GM21576 (cell line): ENCODE data around the gene CSPG4.
"Not testable (repeated sequence)": the region's sequence is repeated elsewhere in the genome, so short reads cannot be mapped to it uniquely, and the experiment has no call there.

Experiments
- ATAC-seq: cut with Tn5 transposase; IDR thresholded peaks from one replicate; pipeline ENCODE4 v1.9.1; 2021; ENCODE audit warnings: mild to moderate bottlenecking, moderate library complexity; ENCODE audit not compliant: unreplicated experiment

The CSPG4 gene

DNA sequence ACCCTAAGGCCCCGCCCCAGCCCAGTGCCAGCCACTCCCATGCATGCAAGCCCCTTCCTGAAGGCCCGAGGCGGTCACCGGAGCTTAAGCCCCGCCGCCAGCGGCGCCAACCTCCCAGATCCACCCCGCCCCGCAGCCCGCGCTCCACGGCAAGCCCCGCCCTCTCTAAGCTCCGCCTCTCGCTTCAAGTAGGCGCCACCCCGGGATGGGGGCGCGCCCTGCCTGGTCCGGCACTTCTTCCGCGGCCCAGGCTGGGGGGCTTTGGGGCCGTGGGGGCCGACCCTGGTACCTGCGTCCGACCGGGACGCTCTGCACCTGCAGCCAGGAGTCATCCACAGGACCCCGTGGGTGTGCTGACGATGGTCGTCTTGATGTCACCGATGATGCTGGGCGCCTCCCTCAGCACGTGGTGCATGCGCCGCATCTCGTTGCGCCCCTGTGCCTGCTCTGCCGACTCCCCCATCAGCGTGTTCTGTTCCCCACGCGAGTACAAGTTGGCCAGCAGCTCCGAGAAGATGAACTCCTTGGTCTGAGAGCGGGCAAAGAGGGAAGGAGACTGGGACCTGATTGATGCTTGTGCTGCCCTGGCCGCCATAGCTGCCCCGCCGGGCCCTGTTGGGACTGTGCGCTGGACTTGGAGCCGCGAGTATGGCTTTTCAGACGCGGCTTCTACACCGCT is 26.1 kb upstream of the CSPG4 start:
- peak; percentile 93 for ATAC-seq

DNA sequence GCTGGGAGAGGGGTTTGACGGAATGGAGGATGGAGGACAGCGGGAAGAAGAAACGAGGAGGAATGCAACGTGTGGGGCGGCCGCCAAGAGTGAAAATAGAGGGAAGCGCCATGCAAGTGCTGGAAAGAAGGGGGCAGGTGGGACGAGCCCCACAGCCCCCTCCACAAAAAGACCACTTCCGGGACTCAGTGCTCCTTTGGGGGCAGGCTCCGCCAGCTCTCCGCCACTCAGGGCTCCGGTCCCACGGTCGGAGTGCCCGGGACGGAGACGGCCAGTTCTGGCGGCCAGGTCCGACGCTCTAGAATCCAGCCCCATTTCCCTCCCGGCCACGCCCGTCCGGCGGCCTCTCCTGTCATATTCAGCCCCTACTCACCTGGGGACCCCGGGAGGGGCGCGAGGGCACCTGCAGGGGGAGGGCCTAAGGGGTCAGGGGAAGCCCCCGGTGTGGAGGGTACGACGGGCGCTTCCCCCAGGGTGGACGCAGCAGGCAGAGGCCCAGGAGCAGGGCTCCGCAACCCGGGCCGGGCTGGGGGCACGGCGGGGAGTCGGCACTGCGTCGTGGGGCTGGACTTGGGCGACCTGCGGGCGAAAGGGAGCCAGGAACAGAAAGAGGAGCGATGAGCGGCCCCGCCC is 25.5 kb upstream of the CSPG4 start:
- ATAC-seq: peak; percentile 13

DNA sequence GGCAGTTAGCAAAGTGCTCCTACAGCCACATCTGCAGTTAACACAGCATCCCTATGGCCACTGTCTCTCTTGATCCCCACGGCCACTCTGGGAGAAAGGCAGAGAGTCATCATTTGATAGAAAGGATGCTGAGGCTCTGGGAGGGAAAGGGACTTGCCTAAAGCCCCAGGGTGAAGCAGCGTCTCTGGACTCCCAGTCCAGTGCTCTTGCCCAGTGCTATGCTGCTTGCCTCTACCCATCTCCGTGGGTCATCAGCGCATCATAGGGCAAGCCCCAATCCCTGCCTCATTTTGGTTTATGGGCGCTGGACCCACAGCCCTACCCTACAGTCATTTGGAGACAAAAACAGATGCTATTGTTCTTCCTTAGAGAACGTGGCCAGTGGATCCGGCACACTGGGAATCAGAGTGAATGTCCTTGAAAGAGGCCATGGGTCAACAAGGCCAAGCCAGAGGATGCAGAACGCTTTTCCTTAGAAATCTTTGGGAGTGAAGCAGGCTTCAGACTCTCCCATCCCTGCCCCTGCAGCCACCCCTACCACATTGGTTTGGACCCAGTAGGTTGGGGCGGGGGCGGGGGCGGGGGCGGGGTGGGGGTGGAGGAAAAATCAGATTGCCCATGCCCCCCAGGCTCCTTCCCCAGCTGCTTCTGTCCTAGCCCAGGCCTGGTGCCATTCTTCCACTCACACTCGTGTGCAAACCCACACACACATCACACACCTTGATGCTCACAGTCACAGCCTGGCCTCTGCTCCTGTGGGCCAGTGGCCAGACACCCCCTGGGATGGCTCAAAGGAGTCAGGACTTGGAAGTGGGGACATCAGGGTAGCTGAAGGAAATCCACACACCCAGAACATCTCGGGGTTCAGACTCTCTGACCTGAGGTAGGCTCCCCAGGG is 24.7 kb upstream of the CSPG4 start:
- ATAC-seq: not testable (repeated sequence)

- no peak for ATAC-seq
Observed at GRCh38 chr15:75736256-75736655, 23.6 kb upstream of the CSPG4 start.

GRCh38 chr15:75734861-75735760 is 22.5 kb upstream of the CSPG4 start:
- ATAC-seq: not testable (repeated sequence)

GRCh38 chr15:75733761-75734651 is 21.4 kb upstream of the CSPG4 start:
- no peak for ATAC-seq

GRCh38 chr15:75732809-75733451 is 20.3 kb upstream of the CSPG4 start:
- no peak for ATAC-seq

DNA sequence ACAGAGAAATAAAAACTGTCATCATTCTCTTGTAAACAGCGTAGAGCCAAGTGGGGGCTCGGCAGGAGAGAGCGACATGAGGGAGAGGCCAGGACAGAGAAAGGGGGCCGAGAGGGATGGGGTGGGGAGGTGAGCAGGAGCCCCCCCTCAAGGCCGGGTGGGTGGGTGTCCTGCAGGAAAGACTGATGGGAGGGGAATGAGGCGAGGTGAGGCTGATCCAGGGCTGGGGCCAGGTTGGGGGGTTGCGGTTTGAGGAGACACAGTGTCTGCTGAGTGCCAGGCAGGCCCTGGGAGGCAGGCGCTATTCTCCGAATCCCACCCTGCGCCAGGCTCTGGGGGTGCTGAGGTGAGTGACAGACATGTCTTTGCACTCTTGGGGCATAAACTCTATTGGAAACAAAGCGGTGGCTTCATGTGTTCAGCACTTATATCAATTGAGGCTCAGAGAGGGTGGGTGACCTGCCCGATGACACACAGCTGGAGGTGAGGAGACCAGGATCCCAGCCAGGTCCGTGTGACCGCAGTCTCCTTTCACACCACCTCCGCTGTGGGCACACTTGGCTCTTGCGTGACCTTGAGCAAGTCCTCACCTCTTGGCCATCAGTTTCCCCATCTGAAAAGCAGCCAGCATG is 19.6 kb upstream of the CSPG4 start:
- no peak for ATAC-seq

- ATAC-seq: no peak
Observed at GRCh38 chr15:75731248-75732151, 18.9 kb upstream of the CSPG4 start.

DNA sequence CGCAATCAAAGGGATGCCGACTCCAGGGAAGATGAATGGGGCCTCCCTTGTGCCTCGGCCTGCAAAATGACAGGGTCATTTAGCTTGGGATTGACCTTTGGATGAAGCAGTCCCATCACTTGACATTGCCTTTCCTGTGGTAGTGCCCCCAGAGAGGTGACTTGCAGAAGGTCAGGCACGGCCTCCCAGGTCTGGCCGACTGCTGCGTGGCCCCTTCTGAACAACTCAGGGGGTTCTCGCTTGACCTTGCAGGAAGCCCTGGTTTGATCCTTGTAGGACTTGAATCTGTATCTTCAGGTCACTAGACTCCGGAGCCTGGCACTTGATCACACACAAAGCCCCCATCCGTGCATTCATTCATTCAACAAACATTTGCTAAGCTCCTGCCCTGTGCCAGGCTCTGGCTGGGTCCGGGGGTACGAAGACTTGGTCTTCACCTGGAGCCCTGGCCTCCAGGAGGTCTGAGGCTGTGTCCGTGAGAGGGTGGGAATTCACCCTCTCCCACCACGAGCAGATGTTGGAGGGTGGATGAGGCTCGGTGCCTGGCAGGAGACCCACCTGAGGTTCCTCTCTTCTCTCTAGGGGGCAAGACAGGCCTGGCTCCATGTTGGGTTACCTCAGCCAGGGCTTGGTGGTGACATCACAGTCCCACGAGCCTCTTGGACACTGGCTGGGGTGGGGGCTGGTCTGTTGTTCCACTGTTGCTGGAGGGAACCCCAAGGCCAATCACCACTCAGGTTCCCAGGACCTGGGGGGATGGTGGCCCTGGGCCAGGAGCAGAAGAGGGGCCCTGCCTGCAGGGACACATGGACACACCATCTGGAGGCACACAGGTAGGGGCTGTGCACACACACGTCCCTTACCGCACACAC is 18.0 kb upstream of the CSPG4 start:
- ATAC-seq: not testable (repeated sequence)

DNA sequence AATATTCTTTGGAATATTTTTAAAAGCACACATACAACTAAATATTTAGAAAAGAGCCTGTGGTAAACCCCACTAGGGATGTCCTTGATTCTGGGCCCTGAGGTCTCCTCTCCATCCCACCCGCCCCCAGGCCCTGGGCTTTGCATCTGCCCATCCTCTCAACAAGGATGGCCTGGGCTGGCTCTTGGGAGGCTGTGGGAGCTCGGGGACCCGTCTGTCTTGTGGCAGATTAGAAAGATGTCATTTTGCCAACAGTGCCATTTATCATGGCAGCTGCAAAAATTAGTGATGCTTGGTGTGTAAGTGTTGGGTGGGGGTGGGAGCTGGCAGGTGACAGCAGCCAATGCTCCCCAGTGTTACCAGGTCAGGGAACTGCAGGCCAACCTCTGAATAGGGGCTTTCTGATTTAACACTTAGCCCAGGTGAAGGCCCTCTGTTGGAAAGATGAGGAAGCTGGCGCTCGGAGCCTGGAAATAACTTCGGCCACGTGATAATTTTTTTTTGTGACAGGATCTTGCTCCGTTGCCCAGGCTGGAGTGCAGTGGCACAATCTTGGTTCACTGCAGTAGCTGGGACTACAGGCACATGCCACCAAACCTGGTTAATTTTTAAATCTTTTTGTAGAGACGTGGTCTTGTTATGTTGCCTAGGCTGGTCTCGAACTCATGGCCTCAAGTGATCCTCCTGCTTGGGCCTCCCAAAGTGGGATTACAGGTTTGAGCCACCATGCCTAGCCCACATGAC is 16.9 kb upstream of the CSPG4 start:
- ATAC-seq: no peak

- no peak for ATAC-seq
Observed at GRCh38 chr15:75727851-75728715, 15.4 kb upstream of the CSPG4 start.

DNA sequence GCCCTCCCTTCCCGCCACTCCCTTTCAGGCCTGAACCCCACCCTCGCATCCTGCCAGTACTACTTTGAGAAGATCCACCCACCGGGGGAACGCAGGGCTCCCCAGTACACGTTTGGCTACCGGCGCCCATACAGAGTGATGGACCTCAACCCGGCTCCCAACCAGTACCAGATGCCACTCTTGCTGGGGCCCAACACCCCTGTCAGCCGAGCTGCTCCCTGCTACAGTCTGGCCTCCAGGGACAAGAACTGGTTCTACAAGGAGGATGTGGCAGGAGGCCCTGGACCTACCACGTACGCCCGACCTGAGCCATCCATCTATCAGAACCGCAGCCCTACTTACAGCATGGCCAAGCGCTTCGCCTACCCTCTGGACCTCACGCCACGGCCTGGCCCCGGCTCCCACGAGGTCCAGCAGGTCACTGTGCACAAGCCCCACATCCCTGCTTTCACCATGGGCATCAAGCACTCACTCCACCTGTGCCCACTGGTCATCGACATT is 14.4 kb upstream of the CSPG4 start:
- ATAC-seq: no peak

GRCh38 chr15:75725719-75726607 is 13.3 kb upstream of the CSPG4 start:
- ATAC-seq: no peak
